ENCODE measurements around the gene KRTAP24-1.
A peak's percentile ranks its signal among the peaks of the same experiment; 100 is the strongest.

DNA sequence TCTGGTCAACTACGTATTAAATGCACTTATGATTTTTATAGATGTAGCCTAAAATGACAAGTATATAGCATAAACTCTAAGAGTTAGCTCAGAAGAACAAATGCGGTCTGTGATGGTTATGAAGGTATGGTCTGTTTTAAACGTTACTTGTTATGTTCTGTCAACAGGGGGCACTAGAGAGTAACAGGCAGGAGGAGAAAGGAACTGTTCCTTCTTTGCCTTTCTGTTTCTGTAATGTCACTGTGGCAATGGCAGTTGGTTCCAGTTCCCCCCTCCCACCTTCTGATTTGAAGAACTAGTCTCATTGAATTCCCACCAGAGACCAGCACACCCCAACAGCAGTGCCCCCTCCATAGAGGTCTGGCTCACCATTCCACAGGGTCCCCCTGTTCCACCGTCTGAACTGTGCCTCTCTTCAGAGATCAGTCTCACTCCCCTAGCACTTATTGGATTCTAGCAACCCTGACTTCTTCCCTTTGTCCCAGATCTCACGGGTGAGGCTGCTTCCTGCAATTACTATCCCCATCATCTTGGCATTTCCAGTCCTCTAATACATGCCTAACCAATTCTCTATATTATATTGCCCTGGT lies 14.0 kb downstream of the KRTAP24-1 start:
- TF ChIP-seq CTCF (IDR thresholded peaks at IDR 0.05; ENCODE audit: low read depth, low read length) (peak; percentile 56), EZH2phosphoT487 (IDR thresholded peaks at IDR 0.05; ENCODE audit: low read depth) (no peak)

Measured in OCI-LY3 (cell line).